Glomerular visceral epithelial cell (primary cell): ENCODE data around the gene SYT5.
A peak's percentile ranks its signal among the peaks of the same experiment; 100 is the strongest.
"Not testable (repeated sequence)": the region's sequence is repeated elsewhere in the genome, so short reads cannot be mapped to it uniquely, and the experiment has no call there.

Experiments used
- DNase-seq: peaks from one replicate; pipeline ENCODE4 v3.0.0-alpha.2; 2016; ENCODE audit errors: extremely low spot score

The SYT5 gene

DNA sequence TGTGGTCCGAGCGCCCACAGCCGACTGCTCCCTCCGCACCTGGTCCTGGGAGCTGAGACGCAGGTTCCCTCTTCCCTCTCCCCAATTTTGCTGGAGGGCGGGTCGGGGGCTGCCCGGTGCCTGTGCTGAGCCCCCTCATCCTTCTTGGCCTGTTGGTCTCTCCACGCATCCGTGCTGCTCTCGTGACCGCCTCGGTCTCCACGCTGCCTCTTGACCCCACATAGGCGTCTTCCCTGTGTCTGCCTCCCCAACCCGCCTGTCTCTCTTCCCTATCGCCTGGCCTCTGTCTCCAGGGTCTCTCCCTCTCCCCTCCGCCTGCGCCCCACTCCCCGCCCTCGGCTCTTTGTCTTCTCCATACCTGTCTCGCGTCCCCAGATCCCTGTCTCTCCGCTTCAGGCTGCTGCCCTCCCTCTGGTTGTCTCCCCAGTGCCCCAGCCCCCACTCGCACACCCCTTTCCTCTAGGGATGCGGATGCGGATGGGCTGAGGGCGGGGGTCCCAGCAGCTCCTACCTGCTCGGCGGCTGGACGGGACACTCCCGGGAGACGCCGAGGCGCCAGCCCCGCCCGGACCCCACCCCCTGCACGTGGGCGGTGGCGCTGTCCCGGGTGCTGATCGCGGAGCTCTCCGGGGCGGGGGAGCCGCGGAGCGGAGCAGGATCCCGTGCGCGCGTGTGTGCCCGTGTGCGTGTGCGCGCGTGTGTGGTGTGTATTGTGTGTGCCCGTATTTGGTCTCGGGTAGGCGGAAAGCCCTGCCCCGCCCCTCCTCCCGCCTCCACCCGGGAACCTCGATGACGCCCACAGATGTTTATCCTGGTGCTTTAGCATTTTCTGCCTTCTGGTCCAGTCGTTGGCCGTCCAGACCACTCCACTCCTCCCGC is at the start of gene SYT5:
SYT5 (minus strand) TSS at position 684 of the 879 bp plus-strand sequence. CDS start 1,248 bp downstream, outside the sequence.
- DNase-seq = peak; percentile 39

DNA sequence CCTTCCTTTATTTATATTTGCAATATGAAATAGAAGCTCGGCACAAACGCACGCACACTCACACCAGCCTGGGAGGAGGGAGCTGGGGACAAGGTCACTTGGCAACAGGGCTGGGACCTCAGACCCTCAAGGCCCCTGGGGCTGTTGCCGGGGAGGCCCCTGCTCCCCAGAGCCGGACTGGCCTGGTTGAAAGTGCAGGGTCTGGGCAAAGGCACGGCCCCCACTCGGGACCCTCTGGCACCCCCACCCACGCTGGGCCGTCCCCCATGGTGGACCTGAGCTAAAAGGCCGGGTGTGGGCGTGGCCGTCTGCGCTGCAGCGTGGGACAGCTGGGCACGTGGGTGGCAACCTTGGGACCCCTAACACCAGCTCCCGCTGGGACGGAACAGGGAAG is 49.7 kb upstream of the SYT5 start:
- DNase-seq = no peak

DNA sequence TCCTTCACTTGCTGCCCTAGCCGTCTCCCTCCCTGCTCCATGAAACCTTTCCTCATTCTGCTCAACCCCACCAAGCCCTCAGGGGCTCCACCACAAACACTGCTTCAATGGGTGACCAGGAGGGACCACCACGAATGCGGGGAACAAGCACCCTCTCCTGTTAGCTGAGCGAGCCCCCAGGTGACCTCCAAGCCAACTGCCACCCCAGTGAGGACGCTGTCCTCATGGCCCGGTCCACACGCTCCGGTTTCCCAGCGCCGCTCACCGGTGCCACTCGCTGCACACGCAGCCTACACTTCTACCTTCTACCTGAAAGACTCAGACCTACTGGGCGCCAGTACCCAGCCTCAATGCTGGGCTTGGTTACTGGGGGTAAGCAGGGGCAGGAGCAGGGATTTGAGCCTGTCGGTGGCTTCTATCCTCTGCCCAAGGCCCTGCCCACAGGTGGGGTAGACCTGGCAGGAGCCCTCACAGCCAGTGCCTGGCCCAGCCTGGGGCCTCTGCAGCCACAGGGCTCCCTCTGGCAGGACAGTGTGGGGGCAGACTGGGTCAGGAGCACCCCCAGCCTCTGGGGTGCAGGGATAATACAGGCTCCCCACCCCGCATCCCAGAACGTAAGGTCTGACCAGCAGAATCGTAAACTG is 49.2 kb upstream of the SYT5 start:
- no peak for DNase-seq

DNA sequence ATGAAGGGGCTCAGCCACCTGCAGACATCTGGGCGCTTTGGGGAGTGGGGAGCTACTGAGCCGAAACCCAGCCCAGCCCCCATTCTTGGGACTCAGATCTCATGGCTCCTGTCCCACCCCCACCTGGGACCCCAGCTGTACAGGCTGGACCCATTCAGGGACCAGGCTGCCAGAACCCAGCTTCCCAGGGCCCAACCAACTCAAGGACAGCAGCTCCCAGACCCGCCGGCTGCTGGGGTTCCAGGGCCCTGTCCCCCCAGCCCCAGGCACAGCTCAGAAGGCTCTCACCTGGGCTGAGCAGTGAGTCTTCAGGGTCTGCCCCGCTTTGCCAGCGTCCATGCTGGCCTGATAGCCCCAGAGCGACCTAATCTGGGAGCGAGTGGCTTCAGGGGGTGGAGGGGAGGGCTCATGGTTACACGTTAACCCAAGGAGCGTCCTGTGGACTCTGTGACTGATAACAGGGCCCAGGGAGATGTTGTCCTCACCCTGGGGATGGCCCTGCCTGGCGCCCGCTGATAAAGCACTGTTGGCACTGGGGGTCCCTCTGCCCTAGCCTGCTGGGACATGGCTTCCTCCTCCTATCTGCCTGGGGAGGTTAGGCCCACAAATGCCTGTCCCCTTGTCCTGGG is 48.4 kb upstream of the SYT5 start, which contains the start of gene TMEM86B:
TMEM86B (minus strand) TSS at position 361 of the 629 bp plus-strand sequence; CDS start at position 339, 22 bp downstream.
- DNase-seq = no peak

DNA sequence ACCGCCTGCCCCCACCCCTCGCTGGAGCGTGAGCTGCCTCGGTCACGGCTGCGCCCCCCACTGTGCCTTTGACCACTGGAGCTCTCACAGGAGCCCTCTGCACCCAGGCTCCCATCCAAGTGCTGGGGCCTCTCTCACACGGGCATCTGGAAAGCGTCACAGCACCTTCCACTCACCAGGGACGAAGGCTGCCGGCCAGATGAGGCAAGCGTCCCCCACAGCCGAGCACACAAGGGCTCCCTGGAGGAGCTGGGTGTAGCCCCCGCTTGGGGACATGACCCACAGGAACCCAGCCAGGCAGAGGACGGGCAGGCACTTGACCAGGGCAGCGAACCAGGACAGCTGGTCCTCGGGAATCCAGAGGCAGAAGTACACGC is 47.9 kb upstream of the SYT5 start:
- DNase-seq = no peak

DNA sequence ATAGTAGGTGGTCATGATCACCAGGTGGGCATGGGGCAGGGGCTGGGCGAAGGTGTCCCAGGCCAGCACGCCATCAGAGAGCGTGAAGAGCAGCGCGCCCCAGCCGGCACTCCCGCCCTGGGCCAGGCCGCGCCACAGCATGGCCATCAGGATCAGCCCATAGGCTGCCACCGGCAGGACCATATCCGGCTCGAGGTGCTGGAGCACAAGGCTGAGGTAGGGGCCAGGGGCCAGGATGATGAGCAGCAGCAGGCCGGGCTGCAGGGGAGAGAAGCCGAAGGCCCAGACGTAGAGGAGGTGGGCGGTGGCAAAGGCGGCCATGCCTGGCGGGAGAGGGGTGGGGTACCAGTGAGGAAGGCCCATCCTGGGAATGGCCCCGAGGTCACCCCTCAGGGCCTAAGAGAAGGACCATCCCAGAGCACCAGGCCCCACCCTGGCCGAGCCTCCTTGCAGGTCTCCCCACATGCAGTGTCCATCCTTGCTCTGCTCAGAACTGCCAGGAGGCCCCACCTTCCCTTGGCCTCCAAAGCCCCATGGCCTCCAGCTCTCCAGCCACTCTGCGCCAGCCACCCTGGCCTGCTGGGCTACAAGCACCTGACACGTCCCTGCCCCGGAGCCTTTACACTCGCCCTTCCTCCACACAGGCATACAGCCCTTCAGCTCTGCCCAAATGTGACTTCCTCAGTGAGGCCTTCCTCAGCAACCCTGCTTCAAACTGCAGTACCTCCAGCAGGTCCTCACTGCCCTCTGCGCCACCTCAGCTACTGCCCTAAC is 47.3 kb upstream of the SYT5 start:
- no peak for DNase-seq

DNA sequence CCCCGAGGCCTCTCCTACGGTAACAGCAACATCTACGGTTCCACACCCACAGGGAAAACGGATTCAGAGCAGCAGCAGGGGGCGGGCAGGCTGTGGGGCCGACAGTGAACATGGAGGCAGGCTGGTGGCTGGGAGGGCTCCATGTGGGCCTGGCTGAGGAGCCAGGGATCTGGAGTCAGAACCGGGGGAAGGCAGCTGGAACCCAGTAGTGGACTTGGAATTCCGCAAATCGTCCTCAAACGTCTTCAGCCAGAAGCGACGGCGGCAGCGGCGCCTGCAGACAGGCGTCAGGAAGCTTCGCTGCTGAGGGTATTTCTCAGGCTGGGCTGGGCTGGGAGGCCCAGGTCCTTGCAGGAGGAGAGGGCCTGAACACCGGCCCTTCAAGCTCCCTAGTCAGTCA is 46.7 kb upstream of the SYT5 start:
- no peak for DNase-seq

DNA sequence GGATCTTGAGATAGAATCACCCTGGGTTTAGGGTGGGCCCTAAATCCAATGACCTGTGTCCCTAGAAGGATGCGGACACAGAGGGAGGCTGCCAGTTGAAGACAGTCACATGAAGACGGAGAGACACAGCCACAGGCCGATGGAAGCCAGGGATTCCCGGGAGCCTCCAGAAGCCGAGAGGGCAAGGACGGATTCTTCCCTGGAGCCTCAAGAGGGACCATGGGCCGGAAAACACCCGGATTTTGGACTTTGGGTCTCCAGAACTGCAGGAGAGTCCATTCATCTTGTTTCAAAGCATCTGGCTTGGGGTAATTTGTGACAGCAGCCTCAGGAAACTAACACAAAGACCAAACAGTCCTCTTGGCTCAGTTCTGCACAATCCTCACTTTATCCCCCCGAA is 46.2 kb upstream of the SYT5 start:
- no peak for DNase-seq

DNA sequence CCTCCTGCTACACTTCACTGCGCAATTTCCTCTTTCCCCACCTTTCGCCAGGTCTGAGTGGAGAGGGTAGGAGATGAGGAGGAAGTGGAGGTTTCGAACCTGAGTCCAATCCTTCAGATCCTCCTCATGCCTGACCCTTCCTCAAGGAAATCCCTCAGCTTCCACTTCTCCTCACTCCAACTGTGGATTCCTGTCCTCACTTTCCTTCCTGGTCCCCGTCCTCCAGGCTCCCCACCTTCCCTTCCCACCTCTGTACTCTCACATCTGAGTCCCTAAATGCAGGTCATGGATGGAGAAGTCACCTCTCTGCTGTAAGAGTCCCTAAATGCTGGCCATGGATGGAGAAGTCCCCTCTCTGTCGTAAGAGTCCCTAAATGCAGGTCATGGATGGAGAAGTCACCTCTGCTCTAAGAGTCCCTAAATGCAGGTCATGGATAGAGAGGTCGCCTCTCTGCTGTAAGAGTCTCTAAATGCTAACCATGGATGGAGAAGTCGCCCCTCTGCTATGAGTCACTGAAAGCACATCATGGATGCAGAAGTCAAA is 45.4 kb upstream of the SYT5 start:
- no peak for DNase-seq

DNA sequence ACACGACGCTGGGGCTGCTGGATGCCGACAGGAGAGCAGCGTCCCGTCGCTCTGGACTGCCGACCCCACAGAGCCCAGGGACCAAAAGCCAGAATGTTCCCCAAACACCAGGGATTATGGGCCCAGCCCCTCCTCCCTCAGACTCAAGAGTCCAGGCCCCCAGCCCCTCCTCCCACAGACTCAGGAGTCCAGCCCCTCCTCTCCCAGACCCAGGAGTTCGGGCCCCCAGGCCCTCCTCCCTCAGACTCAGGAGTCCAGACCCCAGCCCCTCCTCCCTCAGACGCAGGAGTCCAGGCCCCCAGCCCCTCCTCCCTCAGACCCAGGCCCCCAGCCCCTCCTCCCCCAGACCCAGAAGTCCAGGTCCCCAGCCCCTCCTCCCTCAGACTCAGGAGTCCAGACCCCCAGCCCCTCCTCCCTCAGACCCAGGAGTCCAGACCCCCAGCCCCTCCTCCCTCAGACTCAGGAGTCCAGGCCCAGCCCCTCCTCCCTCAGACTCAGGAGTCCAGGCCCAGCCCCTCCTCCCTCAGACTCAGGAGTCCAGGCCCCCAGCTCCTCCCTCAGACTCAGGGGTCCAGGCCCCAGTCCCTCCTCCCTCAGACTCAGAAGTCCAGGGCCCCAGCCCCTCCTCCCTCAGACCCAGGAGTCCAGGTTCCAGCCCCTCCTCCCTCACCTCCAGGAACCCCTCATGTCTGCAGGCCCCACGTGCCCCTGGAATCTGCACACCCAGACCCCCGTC is 44.8 kb upstream of the SYT5 start:
- DNase-seq = not testable (repeated sequence)

DNA sequence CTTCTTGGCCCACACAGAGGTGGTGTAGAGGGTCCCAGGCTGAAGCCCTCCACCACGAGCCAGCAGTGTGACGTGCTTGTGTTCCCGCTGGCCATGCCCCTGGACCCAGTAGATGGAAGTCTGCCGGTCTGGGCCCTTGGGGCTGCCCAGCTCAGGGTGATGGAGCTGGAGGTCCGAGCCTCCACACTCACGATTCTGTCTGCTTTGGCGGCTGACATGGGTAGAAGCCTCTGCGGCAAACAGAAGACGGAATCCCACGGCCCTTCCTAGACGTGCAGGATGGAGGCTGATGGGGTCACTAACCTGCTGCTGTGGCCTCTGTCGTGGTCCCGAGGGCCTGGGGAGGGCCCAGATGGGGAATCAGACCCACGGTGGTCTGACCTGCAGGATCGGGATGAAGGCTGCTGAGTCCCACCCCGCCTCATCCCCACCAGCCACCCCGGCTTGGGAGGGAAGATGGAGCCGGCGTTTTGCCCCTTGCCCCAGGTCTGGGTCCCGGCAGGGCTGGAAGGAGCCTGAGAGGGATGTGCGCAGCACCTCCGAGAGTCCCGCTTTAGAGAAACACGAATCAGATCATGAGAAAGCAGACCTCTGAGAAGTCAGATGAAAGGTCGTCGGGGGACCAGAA is 44.1 kb upstream of the SYT5 start:
- DNase-seq = no peak

DNA sequence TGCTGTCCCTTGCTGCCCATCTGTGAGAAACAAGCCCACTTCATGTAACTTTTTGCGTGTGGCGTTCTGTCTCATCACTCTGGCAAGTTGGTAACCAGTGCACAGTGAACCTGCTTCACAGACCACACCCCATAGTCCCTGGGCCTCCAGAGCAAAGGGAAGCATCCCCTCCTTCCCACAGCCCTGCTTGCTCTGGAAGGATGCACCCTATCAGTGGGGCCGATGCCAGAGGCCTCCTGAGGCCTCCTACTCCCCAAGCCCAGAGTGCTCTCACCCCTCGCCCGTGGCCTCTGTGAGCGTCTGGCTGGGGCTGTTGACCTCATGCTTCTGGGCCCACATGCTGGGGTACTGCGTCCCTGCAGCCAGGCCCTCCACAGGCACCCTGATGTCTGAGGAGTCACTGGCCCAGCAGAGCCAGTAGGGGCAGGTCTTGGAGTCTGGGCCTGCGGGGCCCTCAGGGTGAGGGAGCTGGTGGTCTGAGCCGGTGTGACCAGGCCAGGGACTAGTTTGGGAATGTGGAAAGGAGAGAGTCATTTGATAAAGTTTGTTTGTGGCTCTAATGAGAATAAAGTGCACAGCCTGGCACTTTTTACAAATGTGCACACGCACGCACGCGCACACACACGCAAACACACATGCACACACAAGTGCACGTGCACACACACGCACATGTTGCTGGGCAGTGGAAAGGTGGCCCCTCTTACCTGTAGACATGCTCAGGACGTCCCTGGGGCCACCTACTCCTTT is 43.4 kb upstream of the SYT5 start:
- DNase-seq = no peak

DNA sequence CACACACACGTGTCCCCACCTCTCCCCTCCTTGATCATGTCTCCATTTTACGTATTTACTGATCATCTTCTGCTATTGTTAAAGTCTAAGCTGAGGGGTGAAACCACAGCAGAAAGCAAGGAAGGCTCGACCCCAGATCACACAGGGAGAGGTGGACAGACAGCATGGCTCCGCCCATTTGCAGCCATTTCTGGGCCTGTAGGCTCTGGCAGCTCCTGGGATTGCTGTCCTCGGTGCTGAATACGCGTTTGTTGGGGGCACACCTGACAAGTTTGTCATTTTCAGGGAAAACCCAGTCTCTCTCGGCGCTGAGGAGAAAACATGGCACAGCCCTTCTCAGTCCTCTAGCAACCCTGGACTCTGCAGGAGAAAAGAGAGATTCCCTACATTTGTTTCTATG is 40.4 kb upstream of the SYT5 start:
- no peak for DNase-seq

DNA sequence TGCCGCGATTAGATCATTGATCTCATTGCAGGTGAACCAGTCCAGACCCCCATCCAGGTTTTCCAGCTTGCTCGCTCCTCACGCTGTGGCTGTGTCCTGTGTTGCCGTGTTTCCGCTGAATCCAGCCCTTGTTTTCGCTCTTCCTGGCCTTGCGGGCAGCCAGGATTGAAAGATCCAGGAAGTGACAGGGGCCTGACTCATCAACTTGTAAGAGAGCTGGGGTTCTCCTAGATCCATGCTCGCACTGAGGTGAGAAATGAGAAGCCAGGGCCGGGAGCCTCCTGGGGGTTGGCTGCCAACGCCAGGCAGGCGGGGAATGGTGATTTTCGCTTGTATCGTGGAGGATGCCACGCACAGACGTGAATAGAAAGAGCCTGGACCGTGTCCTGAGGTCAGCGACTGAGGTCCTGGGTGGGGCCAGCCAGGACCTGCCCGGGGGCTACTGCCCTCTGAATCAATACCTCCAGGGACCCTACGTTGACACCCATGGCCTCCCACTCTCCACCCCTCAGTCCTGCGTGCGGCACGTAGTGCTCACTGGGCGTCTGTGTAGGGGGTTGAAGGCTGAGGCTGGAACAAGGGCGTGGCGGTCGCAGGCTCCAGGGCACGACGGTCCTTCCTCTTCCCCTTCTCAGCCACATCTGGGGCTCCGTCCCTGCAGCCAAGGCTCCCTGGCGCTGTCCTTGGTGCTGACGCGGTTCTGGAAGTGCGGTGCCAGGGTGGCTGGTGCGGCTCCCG is 36.5 kb upstream of the SYT5 start:
- DNase-seq = peak; percentile 98

DNA sequence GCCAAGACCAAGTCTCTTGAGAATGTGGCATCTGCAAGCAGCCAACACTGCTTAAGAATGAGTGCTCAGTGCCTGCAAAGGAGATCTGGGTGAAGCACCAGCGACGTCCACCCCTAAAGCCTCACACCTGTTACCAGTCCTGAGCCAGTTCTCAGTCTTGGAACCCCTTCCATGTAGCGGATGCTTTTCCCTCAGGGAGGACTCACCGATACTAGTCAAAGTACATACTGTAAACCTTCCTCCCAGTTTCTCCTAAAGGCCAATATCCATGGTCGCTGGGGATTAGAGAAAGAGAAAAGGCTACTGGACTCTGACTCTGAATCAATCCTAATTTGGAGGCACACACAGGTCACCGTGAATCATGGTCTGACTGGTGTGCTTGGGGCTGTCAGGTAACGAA is 33.5 kb upstream of the SYT5 start:
- no peak for DNase-seq

DNA sequence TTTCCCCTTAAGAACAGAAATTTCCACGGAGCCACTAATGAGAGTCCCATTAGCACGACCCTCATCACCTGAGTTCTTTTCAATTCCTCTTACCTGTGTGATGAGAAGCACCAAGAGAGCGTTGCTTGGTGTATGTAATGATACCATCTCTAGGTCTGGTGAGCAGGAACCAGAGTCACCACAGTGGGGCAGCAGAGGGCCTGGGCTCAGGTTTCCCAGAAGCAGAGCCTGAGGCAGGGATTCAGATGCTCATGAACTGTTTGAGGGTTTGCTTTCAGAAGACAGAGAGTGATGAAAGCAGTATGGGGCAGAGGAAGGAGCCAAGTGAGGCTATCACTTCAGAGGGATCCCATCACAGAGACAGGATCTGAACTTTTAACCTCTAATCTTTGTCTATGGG is 32.4 kb upstream of the SYT5 start:
- peak; percentile 70 for DNase-seq

DNA sequence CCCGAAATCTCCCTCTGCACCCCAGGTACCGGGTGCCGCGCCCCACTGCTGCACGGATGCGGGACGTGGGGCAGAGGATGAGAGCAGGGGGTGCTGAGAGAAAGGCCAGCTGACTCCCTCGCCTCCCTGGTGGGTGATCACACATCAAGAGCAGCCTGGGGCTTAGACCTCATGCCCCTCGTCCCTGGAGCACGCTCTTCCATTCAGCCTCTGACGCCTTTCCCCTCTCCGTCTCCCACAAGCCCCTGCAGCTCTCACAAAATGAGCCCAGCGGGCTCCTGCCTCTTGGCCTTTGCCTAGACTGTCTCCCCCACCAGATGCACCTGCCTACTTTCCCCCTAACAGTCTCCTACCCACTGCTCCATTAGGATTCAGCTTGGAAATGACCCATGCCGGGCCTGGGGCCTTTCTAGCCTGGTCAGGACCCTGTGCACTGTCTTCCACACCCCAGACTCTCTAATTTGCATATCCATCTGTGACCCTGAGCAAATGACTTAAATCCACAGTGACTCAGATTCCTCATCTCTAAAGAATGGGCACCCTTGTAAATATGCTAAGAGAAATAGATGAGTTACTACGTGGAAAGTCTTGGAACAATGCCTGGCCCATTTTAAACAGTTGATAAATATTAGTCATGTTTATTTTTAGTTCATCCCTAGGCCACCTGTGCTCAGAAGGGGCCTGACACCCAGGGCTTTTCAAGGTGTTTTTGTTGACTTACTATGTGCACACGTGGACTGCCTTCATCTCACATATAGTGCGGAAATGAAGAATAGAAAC is 29.8 kb upstream of the SYT5 start:
- peak; percentile 75 for DNase-seq
